Thymus (tissue), 11 donors: ENCODE measurements around the gene TANC1. TPM values are rescaled to one million over a fixed set of nuclear protein-coding genes. Genes with fewer than 3 reads are reported as not detected.
"Not testable (repeated sequence)": the region's sequence is repeated elsewhere in the genome, so short reads cannot be mapped to it uniquely, and the experiment has no call there.

ENCODE experiments used
- DNase-seq, 9 donors: peaks; one replicate each; pipeline ENCODE4 v3.0.0-alpha.2; 2013; ENCODE audit warnings: low spot score in 9 of 9, low read depth in 6 of 9, missing footprints in 1 of 9
- H3K27ac ChIP-seq, 2 donors: one replicate each; pipeline ENCODE4 v1.5.1; 2013; ENCODE audit warnings: control low read depth in 1 of 2, low read depth in 1 of 2, low read length in 1 of 2, mild to moderate bottlenecking in 1 of 2, moderate library complexity in 1 of 2
- H3K27me3 ChIP-seq, 2 donors: one replicate each; pipeline ENCODE4 v1.5.1; 2013; ENCODE audit warnings: low read length in 1 of 2; ENCODE audit not compliant: control insufficient read depth in 2 of 2, insufficient read depth in 1 of 2
- H3K36me3 ChIP-seq, 2 donors: one replicate each; pipeline ENCODE4 v1.5.1; 2013; ENCODE audit warnings: low read length in 1 of 2, mild to moderate bottlenecking in 1 of 2, moderate library complexity in 1 of 2; ENCODE audit not compliant: control insufficient read depth in 2 of 2, insufficient read depth in 2 of 2
- H3K4me1 ChIP-seq, 2 donors: one replicate each; pipeline ENCODE4 v1.5.1; 2013; ENCODE audit warnings: low read length in 2 of 2; ENCODE audit not compliant: control insufficient read depth in 2 of 2, insufficient read depth in 2 of 2
- H3K4me3 ChIP-seq, 2 donors: one replicate each; pipeline ENCODE4 v1.5.1; 2013; ENCODE audit warnings: low read length in 2 of 2, control low read depth in 1 of 2, mild to moderate bottlenecking in 1 of 2
- H3K9me3 ChIP-seq, 2 donors: one replicate each; pipeline ENCODE4 v1.5.1; 2013; ENCODE audit warnings: low read length in 1 of 2, mild to moderate bottlenecking in 1 of 2; ENCODE audit not compliant: control insufficient read depth in 2 of 2, insufficient read depth in 1 of 2
- WGBS: extraction: QIAGEN DNeasy Blood & Tissue Kit; methylation state at CpG from one replicate; pipeline ENCODE4 v1.1.7; 2013; 5-methylcytosine and 5-hydroxymethylcytosine counted together
- polyA plus RNA-seq: library from polyadenylated mRNA; stranded (reverse); fragments of 200-250 nt; gene quantifications from one replicate; pipeline ENCODE4 v1.2.3, GENCODE V29; 2013
- total RNA-seq: library from RNA; stranded (reverse); fragments of 120-200 nt; gene quantifications from one replicate; pipeline ENCODE4 v1.2.4, GENCODE V29; 2013
- donor health status: healthy.

Gene TANC1
- total and polyA plus RNA-seq, 2 donors, result 3.5 to 13.0 TPM

- Histone ChIP-seq H3K27ac (no peak overlapping the region), H3K36me3 (no peaks in the 10 kb centered on the region), H3K4me1 (no peaks in the 10 kb centered on the region), H3K27me3 (no peaks in the 10 kb centered on the region), H3K9me3 (no peaks in the 10 kb centered on the region), H3K4me3 (no peak overlapping the region)
- 37% methylated on average over 2 of the region's 2 CpGs for WGBS
- DNase-seq, result no peak
Measured at GRCh38 chr2:159026170-159026569, 57.7 kb downstream of the TANC1 start.

DNA sequence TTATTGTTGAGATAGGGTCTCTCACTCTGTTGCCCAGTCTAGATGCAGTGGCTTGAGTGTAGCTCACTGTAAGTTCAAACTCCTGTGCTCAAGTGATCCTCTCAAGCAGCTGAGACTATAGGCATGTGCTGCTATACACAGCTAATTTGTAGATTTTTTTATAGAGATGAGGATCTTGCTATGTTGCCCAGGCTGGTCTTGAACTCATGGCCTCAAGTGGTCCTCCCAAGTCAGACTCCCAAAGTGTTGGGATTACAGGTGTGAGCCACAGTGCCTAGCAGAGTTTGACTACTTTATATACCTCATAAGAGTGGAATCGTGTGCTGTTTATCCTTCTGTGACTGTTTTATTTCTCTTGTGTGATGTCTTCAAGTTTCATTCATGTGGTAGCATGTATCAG lies 60.3 kb downstream of the TANC1 start:
- no peaks in the 10 kb centered on the region for H3K9me3 ChIP-seq
- no peaks in the 10 kb centered on the region for H3K36me3 ChIP-seq
- H3K27me3 ChIP-seq, result no peaks in the 10 kb centered on the region
- no peaks in the 10 kb centered on the region for H3K4me1 ChIP-seq
- DNase-seq, result no peak
- WGBS, result 97% methylated on average over 1 of the region's 1 CpG
- H3K27ac ChIP-seq, result no peak overlapping the region
- no peak overlapping the region for H3K4me3 ChIP-seq

GRCh38 chr2:159029936-159030335 lies 61.5 kb downstream of the TANC1 start:
- Histone ChIP-seq H3K4me1 (no peaks in the 10 kb centered on the region), H3K27ac (no peak overlapping the region), H3K27me3 (no peaks in the 10 kb centered on the region), H3K9me3 (no peaks in the 10 kb centered on the region), H3K36me3 (no peaks in the 10 kb centered on the region), H3K4me3 (no peak overlapping the region)
- 88% methylated on average over 2 of the region's 2 CpGs for whole genome bisulfite sequencing
- no peak for DNase-seq

- Histone ChIP-seq H3K4me1 (no peaks in the 10 kb centered on the region), H3K9me3 (no peaks in the 10 kb centered on the region), H3K27ac (peak overlapping the region in 1 of 2 donors; percentile 54), H3K36me3 (no peaks in the 10 kb centered on the region), H3K4me3 (no peak overlapping the region), H3K27me3 (no peaks in the 10 kb centered on the region)
- WGBS, result 59% methylated on average over 2 of the region's 2 CpGs
- no peak for DNase-seq
Measured at GRCh38 chr2:159030674-159031380, 62.4 kb downstream of the TANC1 start.

DNA sequence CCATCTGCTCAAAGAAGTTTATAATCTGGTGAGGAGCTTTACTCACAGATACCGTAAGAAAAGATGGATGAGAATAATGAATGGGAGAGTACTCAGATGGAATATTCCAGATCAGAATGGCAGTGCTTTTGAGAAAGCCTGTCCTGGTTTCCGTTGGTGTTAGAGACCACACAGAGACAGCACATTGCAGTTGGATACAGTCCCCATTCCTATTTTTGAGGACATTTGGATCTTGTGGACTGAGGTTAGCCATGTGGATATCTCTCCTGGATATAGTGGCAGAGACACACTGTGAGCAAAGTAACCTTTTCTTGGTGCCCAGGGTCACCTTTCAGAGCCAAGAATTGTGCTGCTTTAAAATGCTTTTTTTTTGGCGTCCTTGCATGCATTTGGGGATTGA lies 63.7 kb downstream of the TANC1 start:
- H3K36me3 ChIP-seq, result no peaks in the 10 kb centered on the region
- H3K4me1 ChIP-seq, result no peaks in the 10 kb centered on the region
- H3K9me3 ChIP-seq, result no peaks in the 10 kb centered on the region
- no peak overlapping the region for H3K4me3 ChIP-seq
- 77% methylated on average over 3 of the region's 3 CpGs for WGBS
- H3K27me3 ChIP-seq, result no peaks in the 10 kb centered on the region
- no peak overlapping the region for H3K27ac ChIP-seq
- DNase-seq, result no peak

DNA sequence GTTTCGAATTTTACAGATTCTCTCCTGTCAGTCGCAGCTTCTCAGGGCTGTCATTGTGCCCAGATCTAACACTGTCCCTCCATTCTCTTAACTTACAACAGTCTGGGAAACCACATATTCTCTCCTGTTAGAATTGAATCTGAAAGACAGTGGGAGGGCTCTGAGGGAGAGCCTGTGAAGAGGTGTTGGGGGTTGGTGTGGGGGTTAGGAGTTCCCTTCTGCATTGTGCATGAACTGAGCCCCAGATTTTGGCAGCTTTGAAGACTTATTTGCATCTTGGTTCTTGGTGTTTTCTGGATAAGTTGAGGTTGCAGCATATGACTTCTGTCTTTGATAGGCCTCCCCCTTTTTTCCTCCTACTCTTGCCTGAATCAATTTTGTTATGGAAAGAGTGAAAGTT lies 64.1 kb downstream of the TANC1 start:
- no peak for DNase-seq
- Histone ChIP-seq H3K4me3 (no peak overlapping the region), H3K27me3 (no peaks in the 10 kb centered on the region), H3K36me3 (no peaks in the 10 kb centered on the region), H3K27ac (no peak overlapping the region), H3K4me1 (no peaks in the 10 kb centered on the region), H3K9me3 (no peaks in the 10 kb centered on the region)
- 95% methylated on average over 2 of the region's 2 CpGs for WGBS

DNA sequence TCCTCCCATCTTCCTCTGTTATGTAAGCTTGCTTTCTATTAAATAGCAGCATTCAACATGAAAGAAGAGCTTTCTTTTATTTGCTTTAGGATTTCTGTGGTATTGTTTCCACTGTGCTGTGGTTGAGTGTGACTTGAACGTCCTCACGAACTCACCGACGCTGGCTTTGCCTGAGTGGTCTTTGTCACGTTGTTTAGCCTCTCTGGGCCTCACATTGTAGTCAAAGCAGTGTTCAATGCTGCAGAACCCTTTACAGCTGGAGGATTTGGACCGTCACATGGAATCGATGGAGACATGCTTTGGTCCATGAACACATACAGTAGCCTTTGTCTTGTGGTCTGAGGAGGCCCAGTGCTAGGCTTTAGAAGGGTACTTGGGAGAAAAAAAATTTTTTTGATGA lies 66.3 kb downstream of the TANC1 start:
- no peak for DNase-seq
- no peaks in the 10 kb centered on the region for H3K36me3 ChIP-seq
- WGBS, result 88% methylated on average over 7 of the region's 7 CpGs

GRCh38 chr2:159035790-159036411 lies 67.5 kb downstream of the TANC1 start:
- Histone ChIP-seq H3K36me3 (no peaks in the 10 kb centered on the region), H3K4me3 (no peak overlapping the region), H3K9me3 (no peaks in the 10 kb centered on the region), H3K27ac (no peak overlapping the region), H3K27me3 (no peaks in the 10 kb centered on the region), H3K4me1 (no peaks in the 10 kb centered on the region)
- DNase-seq, result peak in 6 of 9 donors; percentile 9 to 62 (median 26)
- WGBS, result 90% methylated on average over 10 of the region's 10 CpGs

More for the DNA sequence above, 66.3 kb downstream of the TANC1 start:
- no peak overlapping the region for H3K27ac ChIP-seq
- no peaks in the 10 kb centered on the region for H3K27me3 ChIP-seq
- H3K4me1 ChIP-seq, result no peaks in the 10 kb centered on the region
- no peaks in the 10 kb centered on the region for H3K9me3 ChIP-seq
- no peak overlapping the region for H3K4me3 ChIP-seq

- 98% methylated on average over 3 of the region's 3 CpGs for WGBS
- not testable (repeated sequence) for H3K36me3 ChIP-seq, H3K27me3 ChIP-seq, H3K4me1 ChIP-seq, H3K27ac ChIP-seq, DNase-seq, H3K9me3 ChIP-seq, H3K4me3 ChIP-seq
Measured at GRCh38 chr2:159036461-159036860, 68.0 kb downstream of the TANC1 start.
